B cell (primary cell): ENCODE measurements around the gene CATSPERZ. TPM values are rescaled to one million over a fixed set of nuclear protein-coding genes. Genes with fewer than 3 reads are reported as not detected.

Source experiments
- ATAC-seq: fragments of 200-7000 bp; cut with Tn5 transposase; one replicate; pipeline ENCODE4 v1.10.0; 2021; ENCODE audit warnings: low read depth, mild to moderate bottlenecking, moderate number of reproducible peaks, moderate library complexity
- CTCF ChIA-PET: fragments of 350-600 bp; sonication (Branson Sonifier 250); formaldehyde crosslinking; loops from one replicate; lab custom pipeline; 2021; ENCODE audit warnings: antibody characterized with exemption, inconsistent platforms; lab: Charles Lee
- POLR2A ChIA-PET: fragments of 350-600 bp; sonication (Branson Sonifier 250); formaldehyde crosslinking; loops from one replicate; lab custom pipeline; 2021; ENCODE audit warnings: antibody characterized with exemption; lab: Charles Lee
- DNase-seq: peaks from one replicate; pipeline ENCODE4 v3.0.0; 2013
- H2AFZ ChIP-seq: 2 replicates; pipeline ENCODE4 v1.6.1; 2012; ENCODE audit warnings: mild to moderate bottlenecking, low read depth, low read length; ENCODE audit not compliant: insufficient read depth, poor library complexity, severe bottlenecking
- H3K27ac ChIP-seq, 2 donors: 1 replicate in 1 of 2; 2 replicates in 1 of 2; pipeline ENCODE4 v1.5.1; 2012 to 2013; ENCODE audit warnings: low read length in 2 of 2, mild to moderate bottlenecking in 2 of 2, moderate library complexity in 1 of 2
- H3K27me3 ChIP-seq, 4 experiments: fragments of 200-600 bp in 1 of 4; sonication (generic) in 1 of 4; replicated peaks in 1 of 4; 1 replicate in 2 of 4; 2 replicates in 2 of 4; pipeline versions ENCODE4 v1.6.1 to v1.7.0; 2013 to 2016; ENCODE audit warnings: low read length in 3 of 4, mild to moderate bottlenecking in 2 of 4, mixed read lengths in 1 of 4, moderate library complexity in 1 of 4; ENCODE audit not compliant: insufficient read depth in 4 of 4, control insufficient read depth in 3 of 4; ENCODE audit errors: control extremely low read depth in 1 of 4
- H3K36me3 ChIP-seq, 2 experiments: replicated peaks in 1 of 2; 1 replicate in 1 of 2; 2 replicates in 1 of 2; pipeline versions ENCODE4 v1.6.1 to v1.7.1; 2013; ENCODE audit warnings: low read length in 1 of 2; ENCODE audit not compliant: insufficient read depth in 2 of 2, control insufficient read depth in 1 of 2; ENCODE audit errors: control extremely low read depth in 1 of 2, extremely low read depth in 1 of 2
- H3K4me1 ChIP-seq, 2 donors: fragments of 200-600 bp in 1 of 2; sonication (generic) in 1 of 2; 1 replicate in 1 of 2; 2 replicates in 1 of 2; pipeline versions ENCODE4 v1.5.1 to v1.6.1; 2013 to 2017; ENCODE audit warnings: low read length in 2 of 2; ENCODE audit not compliant: control insufficient read depth in 2 of 2, insufficient read depth in 2 of 2
- H3K4me2 ChIP-seq: replicated peaks from 2 replicates; pipeline ENCODE3; 2012; ENCODE audit warnings: mild to moderate bottlenecking, low read depth, low read length; ENCODE audit not compliant: poor library complexity, severe bottlenecking
- H3K4me3 ChIP-seq, 5 experiments: fragments of 200-600 bp in 1 of 5; sonication (generic) in 1 of 5; 1 replicate in 3 of 5; 2 replicates in 2 of 5; pipeline versions ENCODE4 v1.5.1 to v1.7.0; 2011 to 2016; ENCODE audit warnings: low read length in 4 of 5, mild to moderate bottlenecking in 4 of 5, low read depth in 2 of 5, control low read depth in 1 of 5, moderate library complexity in 1 of 5; ENCODE audit not compliant: insufficient read depth in 1 of 5; ENCODE audit errors: control extremely low read depth in 1 of 5, extremely low read depth in 1 of 5
- H3K79me2 ChIP-seq: fragments of 200-600 bp; sonication (generic); one replicate; pipeline ENCODE4 v1.6.0; 2016; ENCODE audit warnings: low read length; ENCODE audit not compliant: control insufficient read depth, insufficient read depth
- H3K9ac ChIP-seq: fragments of 200-600 bp; sonication (generic); 2 replicates; pipeline ENCODE4 v1.6.1; 2017; ENCODE audit warnings: mild to moderate bottlenecking, low read length, moderate library complexity
- H3K9me3 ChIP-seq, 3 donors: one replicate each; pipeline versions ENCODE4 v1.6.1 to v1.7.1; 2013; ENCODE audit warnings: low read length in 2 of 3; ENCODE audit not compliant: control insufficient read depth in 2 of 3, insufficient read depth in 1 of 3; ENCODE audit errors: control extremely low read depth in 1 of 3
- H4K20me1 ChIP-seq: 2 replicates; pipeline ENCODE4 v1.6.0; 2012; ENCODE audit warnings: mild to moderate bottlenecking, low read length; ENCODE audit not compliant: insufficient read depth, control insufficient read depth, poor library complexity, severe bottlenecking
- H3K27ac Mint-ChIP-seq: one replicate; pipeline ENCODE4 v1.8.0; 2021; ENCODE audit warnings: mixed read lengths
- H3K27me3 Mint-ChIP-seq: one replicate; pipeline ENCODE4 v1.8.0; 2021; ENCODE audit warnings: mixed read lengths
- H3K4me1 Mint-ChIP-seq: one replicate; pipeline ENCODE4 v1.8.0; 2021; ENCODE audit warnings: mixed read lengths
- H3K4me3 Mint-ChIP-seq: one replicate; pipeline ENCODE4 v1.8.0; 2021; ENCODE audit warnings: mixed read lengths
- H3K9me3 Mint-ChIP-seq: one replicate; pipeline ENCODE4 v1.8.0; 2022; ENCODE audit warnings: mixed read lengths; ENCODE audit not compliant: insufficient read depth
- CTCF ChIP-seq: fragments of 200-600 bp; IDR thresholded peaks from one replicate; pipeline ENCODE4 v1.8.0; 2022; ENCODE audit warnings: antibody characterized with exemption, mild to moderate bottlenecking
- EZH2 ChIP-seq: IDR thresholded peaks from 2 replicates; pipeline ENCODE4 v1.6.1; 2012; ENCODE audit warnings: borderline replicate concordance, low read depth, mild to moderate bottlenecking, moderate library complexity, low read length; ENCODE audit not compliant: insufficient read depth, poor library complexity, severe bottlenecking
- WGBS: methylation state at CpG from one replicate; pipeline ENCODE4 v1.1.5; 2013; ENCODE audit warnings: missing lambda C conversion rate; ENCODE audit not compliant: insufficient coverage; 5-methylcytosine and 5-hydroxymethylcytosine counted together
- intact Hi-C: fragments of 100-400 bp; cut with micrococcal nuclease; formaldehyde crosslinking; loops from one replicate; pipeline ENCODE4 v1.10.0; 2022
- polyA plus RNA-seq: library from polyadenylated mRNA; depleted of rRNA; stranded (reverse); fragments of >200 nt; gene quantifications from 2 replicates; pipeline ENCODE4 v1.2.3, GENCODE V29; 2012
- total RNA-seq, 2 donors: library from RNA; stranded (reverse); fragments of 120-200 nt in 1 of 2; gene quantifications; 1 replicate in 1 of 2; 2 replicates in 1 of 2; pipeline versions ENCODE4 v1.2.3 to v1.2.4, GENCODE V29; 2013 to 2022

The CATSPERZ gene
- total and polyA plus RNA-seq, 2 donors (not counting 1 experiment from before 2014, with no cell fraction given) = 0.39 TPM; not detected in 1

DNA sequence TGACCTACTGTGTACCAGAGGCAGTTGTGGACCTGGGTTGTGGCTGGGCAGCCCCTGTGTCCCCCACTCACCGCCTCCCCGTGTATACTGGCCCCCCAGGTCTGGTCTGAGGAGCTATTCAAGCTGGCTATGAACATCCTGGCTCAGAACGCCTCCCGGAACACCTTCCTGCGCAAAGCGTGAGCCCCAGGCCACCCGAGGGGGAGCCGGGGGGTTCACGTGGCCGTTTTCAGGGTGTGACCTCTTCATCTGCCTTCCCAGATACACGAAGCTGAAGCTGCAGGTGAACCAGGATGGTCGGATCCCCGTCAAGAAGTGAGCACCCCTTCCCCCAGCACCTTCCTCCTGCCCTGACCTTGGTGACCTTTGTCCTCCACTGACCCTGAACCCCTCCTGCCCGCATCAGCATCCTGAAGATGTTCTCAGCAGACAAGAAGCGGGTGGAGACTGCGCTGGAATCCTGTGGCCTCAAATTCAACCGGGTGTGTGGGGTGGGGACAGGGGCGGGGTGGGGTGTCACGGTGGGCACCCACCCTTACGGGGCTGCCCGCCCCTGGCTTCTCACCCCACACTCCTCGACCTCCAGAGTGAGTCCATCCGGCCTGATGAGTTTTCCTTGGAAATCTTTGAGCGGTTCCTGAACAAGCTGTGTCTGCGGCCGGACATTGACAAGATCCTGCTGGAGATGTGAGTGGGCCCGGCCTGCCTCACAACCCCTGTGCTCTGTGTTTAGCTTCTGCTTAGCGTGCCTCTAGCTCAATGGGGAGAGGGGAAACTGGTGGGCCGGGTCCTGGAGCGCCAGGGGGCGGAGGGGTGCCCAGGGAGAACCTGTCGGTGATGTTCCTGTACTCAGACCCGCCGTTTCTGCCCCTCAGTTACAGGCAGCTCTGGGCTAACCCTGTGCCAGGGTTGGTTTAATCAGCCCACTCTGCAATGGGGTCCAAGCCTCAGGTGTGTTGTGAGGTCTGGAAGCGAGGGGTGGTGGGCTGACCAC is 44.7 kb upstream of the CATSPERZ start:
- CTCF ChIA-PET = interaction anchor here (0.9 kb wide), 1 partner anchor 51 kb away, joined by 3 read pairs; no protein-coding TSS in a partner anchor
- peaks cover 17 to 22% of the 10 kb centered on the region in 2 donors for H3K4me1 ChIP-seq
- Mint-ChIP-seq H3K27ac (no peak overlapping the region), H3K4me3 (no peak overlapping the region), H3K9me3 (no peaks in the 10 kb centered on the region), H3K4me1 (peaks cover 15% of the 10 kb centered on the region), H3K27me3 (no peaks in the 10 kb centered on the region)
- no peak overlapping the region for H3K4me3 ChIP-seq
- H3K36me3 ChIP-seq = no peaks in the 10 kb centered on the region
- H3K27me3 ChIP-seq = no peaks in the 10 kb centered on the region
- DNase-seq = no peak
- 95% methylated on average over 30 of the region's 35 CpGs for WGBS
- H3K9me3 ChIP-seq = no peaks in the 10 kb centered on the region
- intact Hi-C loops = no loop called here
- H4K20me1 ChIP-seq = no peaks in the 10 kb centered on the region
- no peak overlapping the region for H3K27ac ChIP-seq
- H3K4me2 ChIP-seq = no peak overlapping the region
- no peak for TF ChIP-seq EZH2
- TF ChIP-seq CTCF = no peak
- no peak overlapping the region for H2AFZ ChIP-seq
- POLR2A ChIA-PET = interaction anchor here (1.1 to 1.2 kb wide), 2 partner anchors 12 to 49 kb away, joined by 3 read pairs; partner anchors contain the start of gene ESRRA
- ATAC-seq = no peak
- peaks cover 4% of the 10 kb centered on the region for H3K79me2 ChIP-seq
- no peak overlapping the region for H3K9ac ChIP-seq

- no peak overlapping the region for H2AFZ ChIP-seq
- DNase-seq (no peak), ATAC-seq (no peak)
- H3K27ac Mint-ChIP-seq = no peak overlapping the region
- no peak overlapping the region for H3K4me3 Mint-ChIP-seq
- no peaks in the 10 kb centered on the region for H3K9me3 ChIP-seq
- no peaks in the 10 kb centered on the region for H3K27me3 ChIP-seq
- no peak overlapping the region for H3K4me2 ChIP-seq
- CTCF ChIA-PET = no interaction called here
- POLR2A ChIA-PET = interaction anchor here (1.1 to 1.2 kb wide), 2 partner anchors 13 to 48 kb away, joined by 3 read pairs; partner anchors contain the start of gene ESRRA
- no peak overlapping the region for H3K4me3 ChIP-seq
- H3K36me3 ChIP-seq = no peaks in the 10 kb centered on the region
- intact Hi-C loops = no loop called here
- 94% methylated on average over 15 of the region's 15 CpGs for WGBS
- H3K27me3 Mint-ChIP-seq = no peaks in the 10 kb centered on the region
- TF ChIP-seq CTCF (no peak), EZH2 (no peak)
- H3K27ac ChIP-seq = no peak overlapping the region
- peaks cover 12 to 14% of the 10 kb centered on the region in 2 donors for H3K4me1 ChIP-seq
- no peaks in the 10 kb centered on the region for H3K9me3 Mint-ChIP-seq
- H4K20me1 ChIP-seq = no peaks in the 10 kb centered on the region
- peaks cover 9% of the 10 kb centered on the region for H3K4me1 Mint-ChIP-seq
- peaks cover 4% of the 10 kb centered on the region for H3K79me2 ChIP-seq
- H3K9ac ChIP-seq = no peak overlapping the region
These were observed 43.9 kb upstream of the CATSPERZ start for GRCh38 chr11:64256300-64256699.
